Measurements from ENCODE around the gene TXNDC17.
"Not testable (repeated sequence)": the region's sequence is repeated elsewhere in the genome, so short reads cannot be mapped to it uniquely, and the experiment has no call there.

Gene TXNDC17

GRCh38 chr17:6684881-6685767, 44.3 kb downstream of the TXNDC17 start:
- DNase-seq: no peak

GRCh38 chr17:6686026-6686425, 45.2 kb downstream of the TXNDC17 start:
- DNase-seq: no peak

- DNase-seq: no peak
Measured at GRCh38 chr17:6688944-6689343, 48.1 kb downstream of the TXNDC17 start.

GRCh38 chr17:6690641-6691040, 49.8 kb downstream of the TXNDC17 start:
- no peak for DNase-seq

- DNase-seq: no peak
Measured at GRCh38 chr17:6691546-6691945, 50.7 kb downstream of the TXNDC17 start.

- not testable (repeated sequence) for DNase-seq
Measured at GRCh38 chr17:6691958-6692357, 51.1 kb downstream of the TXNDC17 start.

Measured in CD4-positive, alpha-beta T cell treated with Interleukin-4 for 4 hours (primary cell).